DND-41 (cell line): ENCODE measurements around the gene PRR19.

Experiments used
- ATAC-seq: fragments of 200-7000 bp; cut with Tn5 transposase; 3 replicates; pipeline ENCODE4 v1.9.1; 2021; ENCODE audit warnings: low read depth; ENCODE audit not compliant: insufficient read depth
- DNase-seq: peaks from one replicate; pipeline ENCODE4 v3.0.0-alpha.2; 2020
- H2AFZ ChIP-seq: 2 replicates; pipeline ENCODE4 v1.6.0; 2012; ENCODE audit warnings: low read depth, low read length
- H3K27ac ChIP-seq: 2 replicates; pipeline ENCODE4 v1.5.1; 2012; ENCODE audit warnings: low read length, inconsistent platforms
- H3K27me3 ChIP-seq: fragments of 200-600 bp; sonication (generic); 2 replicates; pipeline ENCODE4 v1.6.0; 2012; ENCODE audit warnings: low read length, mild to moderate bottlenecking, inconsistent platforms; ENCODE audit not compliant: insufficient read depth, poor library complexity
- H3K36me3 ChIP-seq: 2 replicates; pipeline ENCODE4 v1.5.1; 2012; ENCODE audit warnings: low read length, inconsistent platforms; ENCODE audit not compliant: insufficient read depth
- H3K4me1 ChIP-seq: 2 replicates; pipeline ENCODE4 v1.5.1; 2012; ENCODE audit warnings: mild to moderate bottlenecking, low read length; ENCODE audit not compliant: insufficient read depth
- H3K4me2 ChIP-seq: 2 replicates; pipeline ENCODE4 v1.6.0; 2012; ENCODE audit warnings: mild to moderate bottlenecking, moderate library complexity, low read length, inconsistent platforms; ENCODE audit not compliant: insufficient read depth
- H3K4me3 ChIP-seq, 2 experiments: fragments of 200-600 bp in 1 of 2; shearing (Covaris generic) in 1 of 2; 2 replicates each; pipeline ENCODE4 v1.5.1; 2012 to 2016; ENCODE audit warnings: inconsistent platforms in 2 of 2, low read length in 2 of 2, mild to moderate bottlenecking in 2 of 2, low read depth in 1 of 2, moderate library complexity in 1 of 2
- H3K79me2 ChIP-seq: 2 replicates; pipeline ENCODE4 v1.6.0; 2012; ENCODE audit warnings: low read length, inconsistent platforms; ENCODE audit not compliant: insufficient read depth
- H3K9ac ChIP-seq: 2 replicates; pipeline ENCODE4 v1.6.0; 2012; ENCODE audit warnings: low read depth, mild to moderate bottlenecking, inconsistent platforms, low read length, moderate library complexity
- H3K9me3 ChIP-seq: 2 replicates; pipeline ENCODE4 v1.5.1; 2012; ENCODE audit warnings: low read length, moderate library complexity, mild to moderate bottlenecking, inconsistent platforms; ENCODE audit not compliant: insufficient read depth, severe bottlenecking
- H4K20me1 ChIP-seq: 2 replicates; pipeline ENCODE4 v1.6.0; 2012; ENCODE audit warnings: low read length; ENCODE audit not compliant: insufficient read depth
- CTCF ChIP-seq: IDR thresholded peaks from 2 replicates; pipeline ENCODE4 v1.5.1; 2012; ENCODE audit warnings: borderline replicate concordance, low read length, moderate library complexity, mild to moderate bottlenecking; ENCODE audit not compliant: poor library complexity, severe bottlenecking; ENCODE audit errors: extremely low read depth
- EZH2 ChIP-seq: IDR thresholded peaks from 3 replicates; pipeline ENCODE4 v1.6.1; 2012; ENCODE audit warnings: borderline replicate concordance, low read depth, mild to moderate bottlenecking, moderate library complexity, low read length, inconsistent platforms; ENCODE audit not compliant: severe bottlenecking

Gene PRR19

DNA sequence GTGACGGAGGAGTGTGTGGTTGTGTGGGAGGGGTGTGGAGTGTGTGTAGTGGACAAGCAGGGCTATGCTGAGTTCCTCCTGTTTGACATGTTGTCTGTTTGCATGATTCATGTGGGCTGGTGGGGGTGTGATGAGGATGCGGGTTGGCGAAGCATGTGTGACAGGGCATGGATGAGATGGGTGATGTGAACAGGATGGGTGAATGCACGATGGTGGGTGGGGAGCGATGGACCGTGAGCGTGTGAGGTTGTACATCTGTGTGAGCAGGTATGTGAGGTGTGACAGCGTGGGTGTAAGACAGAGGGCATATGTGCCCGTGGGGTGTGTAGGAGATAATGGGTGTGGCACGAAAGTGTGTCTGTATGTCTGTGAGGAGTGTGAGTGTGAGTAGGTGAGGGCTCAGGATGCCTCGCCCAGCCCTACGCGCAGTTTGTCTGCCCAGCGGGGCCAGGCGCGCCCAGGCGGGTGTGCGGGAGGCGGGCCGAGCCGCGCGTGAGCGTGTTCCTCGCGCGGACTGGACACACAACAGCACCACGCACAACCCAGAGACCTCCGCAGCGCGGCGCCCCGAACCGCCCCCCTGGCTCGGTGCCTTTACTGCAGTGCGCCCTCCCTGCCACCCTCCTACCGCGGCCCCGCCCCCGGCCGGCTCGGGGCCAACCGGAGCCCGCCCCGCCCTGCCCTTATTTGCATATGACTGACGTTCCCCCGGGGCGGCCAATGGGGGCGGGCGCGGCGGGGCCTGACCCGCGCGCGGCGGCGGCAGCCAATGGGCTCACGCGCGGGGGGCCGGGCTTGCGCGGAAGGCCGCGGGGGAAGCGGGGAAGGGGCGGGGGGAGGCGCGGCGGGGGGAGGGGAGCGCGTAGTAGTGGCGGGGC, 18.5 kb upstream of the PRR19 start:
- peaks cover 60% of the 10 kb centered on the region for H3K4me1 ChIP-seq
- H3K4me2 ChIP-seq: peak overlapping the region; percentile 76
- peaks cover 29% of the 10 kb centered on the region for H4K20me1 ChIP-seq
- TF ChIP-seq EZH2 (no peak), CTCF (peak; percentile 27)
- H3K79me2 ChIP-seq: peaks cover 45% of the 10 kb centered on the region
- peak overlapping the region; percentile 19 to 93; a peak in 3 of 4 replicates for H3K4me3 ChIP-seq
- no peaks in the 10 kb centered on the region for H3K9me3 ChIP-seq
- peak overlapping the region; percentile 72 for H3K9ac ChIP-seq
- peak; percentile 68 for ATAC-seq
- H3K27me3 ChIP-seq: no peaks in the 10 kb centered on the region
- DNase-seq: peak; percentile 97
- H3K36me3 ChIP-seq: peaks cover 25% of the 10 kb centered on the region
- H2AFZ ChIP-seq: peak overlapping the region; percentile 73
- H3K27ac ChIP-seq: peak overlapping the region; percentile 89

DNA sequence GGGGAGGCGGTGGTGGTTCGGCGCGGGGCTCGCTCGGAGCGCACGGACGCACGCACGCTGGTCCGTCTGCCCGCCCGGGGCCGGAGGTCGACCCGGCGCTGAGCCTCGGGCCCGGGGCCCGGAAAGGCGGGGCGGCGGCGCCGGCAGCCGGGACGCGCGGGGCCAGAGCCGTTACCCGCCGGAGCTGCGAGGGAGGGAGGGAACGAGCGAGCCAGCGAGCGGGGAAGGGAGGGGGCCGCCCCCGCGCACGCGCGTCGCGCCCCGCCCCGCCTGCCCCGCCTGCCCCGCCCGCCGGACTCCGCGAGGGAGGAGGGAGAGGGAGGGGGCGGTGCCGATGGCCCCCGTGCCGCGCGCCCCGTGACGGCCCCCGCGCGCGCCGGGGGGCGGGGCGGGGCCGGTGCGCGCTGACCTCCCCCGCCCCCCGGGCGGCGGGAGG, 17.8 kb upstream of the PRR19 start:
- Histone ChIP-seq H3K27ac (peak overlapping the region; percentile 89), H3K36me3 (peaks cover 31% of the 10 kb centered on the region), H2AFZ (peak overlapping the region; percentile 57; the same call in 1 of the 2 replicates), H3K9ac (peak overlapping the region; percentile 72), H3K4me1 (peaks cover 54% of the 10 kb centered on the region), H3K27me3 (no peaks in the 10 kb centered on the region), H3K9me3 (no peaks in the 10 kb centered on the region), H3K4me3 (peak overlapping the region in 1 of 2 experiments; percentile 93; a peak in 2 of 4 replicates), H4K20me1 (peaks cover 34% of the 10 kb centered on the region), H3K79me2 (peaks cover 40% of the 10 kb centered on the region), H3K4me2 (peak overlapping the region; percentile 44)
- ATAC-seq (no peak; the same call in 2 of the 3 replicates), DNase-seq (peak; percentile 86)
- TF ChIP-seq CTCF (no peak), EZH2 (no peak)

DNA sequence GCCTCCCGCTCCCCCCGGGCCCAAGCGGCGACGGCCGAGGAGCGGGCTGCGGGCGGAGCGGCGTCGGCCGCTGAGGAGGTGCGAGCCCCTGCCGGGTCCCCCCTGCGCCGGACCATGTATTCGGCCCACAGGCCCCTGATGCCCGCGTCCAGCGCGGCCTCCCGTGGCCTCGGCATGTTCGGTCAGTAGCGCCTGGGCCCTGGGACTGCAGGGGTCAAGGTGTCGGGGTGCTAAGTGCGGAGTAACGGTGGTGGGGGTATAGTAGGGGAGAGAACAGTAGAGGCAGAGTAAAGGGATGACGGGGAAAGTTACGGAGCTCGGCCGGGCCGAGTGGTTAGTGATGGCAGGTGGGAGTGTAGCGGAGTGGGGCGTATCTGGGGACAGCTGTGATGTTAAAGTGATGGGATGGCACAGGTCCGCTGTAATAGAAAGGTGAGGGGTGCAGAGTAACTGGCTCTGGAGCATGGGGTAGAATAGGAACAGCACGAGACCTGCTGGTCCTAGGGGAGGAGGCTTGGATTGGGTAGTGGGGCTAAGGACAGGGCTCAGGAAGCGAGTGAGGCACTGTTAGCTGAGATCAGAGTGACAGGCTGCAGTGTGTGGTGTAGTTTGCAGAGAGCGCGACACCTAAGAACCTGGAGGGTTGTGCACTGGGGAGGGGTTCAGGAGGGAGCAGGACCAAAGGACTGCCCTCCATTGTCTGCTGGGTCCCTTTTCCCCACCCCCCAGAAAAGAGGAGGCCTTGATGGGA, 17.2 kb upstream of the PRR19 start:
- Histone ChIP-seq H3K4me1 (peaks cover 47% of the 10 kb centered on the region), H3K9ac (peak overlapping the region; percentile 85), H3K27me3 (no peaks in the 10 kb centered on the region), H3K4me3 (peak overlapping the region; percentile 75 to 93; a peak in 3 of 4 replicates), H3K36me3 (peaks cover 38% of the 10 kb centered on the region), H4K20me1 (peaks cover 40% of the 10 kb centered on the region), H3K79me2 (peaks cover 34% of the 10 kb centered on the region), H3K27ac (peak overlapping the region; percentile 77), H3K9me3 (no peaks in the 10 kb centered on the region), H2AFZ (peak overlapping the region; percentile 62), H3K4me2 (peak overlapping the region; percentile 100)
- DNase-seq (peak; percentile 39), ATAC-seq (no peak)
- TF ChIP-seq EZH2 (no peak), CTCF (no peak)
